Bone marrow (tissue), 2 donors: ENCODE results near the gene KRTAP10-5.

Experiments
- DNase-seq, 2 donors: peaks; one replicate each; lab custom pipeline; 2025; lab: John Stamatoyannopoulos, UW

Gene KRTAP10-5

DNA sequence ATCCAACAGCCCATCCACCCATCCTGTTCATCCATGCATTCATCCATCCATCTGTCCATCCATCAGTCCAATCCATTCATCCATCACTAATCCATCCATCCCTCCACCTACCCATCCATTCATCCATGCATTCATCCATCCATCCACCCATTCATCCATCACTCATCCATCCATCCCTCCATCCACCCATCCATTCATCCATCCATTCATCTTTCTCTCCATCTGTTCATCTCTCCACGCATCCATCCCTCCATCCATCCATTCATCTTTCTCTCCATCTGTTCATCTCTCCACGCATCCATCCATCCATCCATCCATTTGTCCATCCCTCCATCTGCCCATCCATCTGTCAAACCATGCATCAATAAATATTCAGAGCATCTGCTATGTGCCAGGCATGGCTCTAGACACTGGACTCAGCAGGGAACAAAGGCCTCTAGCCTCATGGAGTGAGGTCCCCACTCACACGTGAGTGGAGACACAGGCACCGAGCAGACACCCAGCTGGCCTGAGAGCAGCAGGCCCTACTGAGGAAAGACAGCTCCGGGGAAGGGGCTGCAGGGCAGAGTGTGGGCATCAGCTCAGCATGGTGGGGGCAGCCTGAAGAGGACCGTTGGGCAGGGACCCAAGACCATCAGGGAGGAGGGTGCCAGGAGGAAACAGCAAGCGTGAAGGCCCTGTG, 50.0 kb downstream of the KRTAP10-5 start:
- no peak for DNase-seq

DNA sequence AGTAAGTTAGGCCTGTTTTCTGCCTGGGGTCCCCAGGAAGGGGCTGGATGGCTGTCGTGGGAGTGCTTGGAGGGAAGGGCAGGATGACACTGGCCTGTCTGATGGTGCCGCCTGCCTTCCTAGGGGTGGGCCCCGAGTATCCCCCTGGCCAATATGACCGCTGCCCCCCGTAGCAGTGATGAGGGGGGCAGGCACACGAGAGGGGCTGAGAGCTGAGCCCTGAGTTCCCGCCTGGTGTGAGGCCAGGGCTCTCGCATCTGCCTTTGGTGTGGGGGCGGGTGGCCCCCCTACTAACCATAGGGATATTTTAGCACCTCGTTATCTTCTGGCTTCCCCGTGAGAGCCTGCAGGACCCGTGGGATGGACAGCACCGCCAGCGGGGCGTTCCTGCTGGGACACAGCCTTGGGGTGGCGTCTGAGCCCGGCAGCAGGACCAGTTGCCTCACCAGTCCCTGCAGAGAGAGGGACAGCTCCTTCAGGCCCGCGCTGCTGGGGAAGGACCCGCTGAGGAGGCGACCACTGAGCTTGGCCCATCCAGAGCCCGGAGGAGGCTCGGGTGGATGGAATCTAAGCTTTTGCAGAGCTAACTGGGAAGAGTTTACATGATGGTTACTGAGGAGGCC, 50.8 kb downstream of the KRTAP10-5 start:
- no peak for DNase-seq
